Ishikawa (cell line): ENCODE measurements around the gene FAM193B.

Source experiments
- CREB1 ChIP-seq: IDR thresholded peaks from 2 replicates; pipeline ENCODE4 v1.6.1; 2012; ENCODE audit warnings: low read depth
- EP300 ChIP-seq: IDR thresholded peaks from 2 replicates; pipeline ENCODE4 v1.6.1; 2012; ENCODE audit warnings: borderline replicate concordance
- FOXM1 ChIP-seq: IDR thresholded peaks from 2 replicates; pipeline ENCODE4 v1.6.1; 2012; ENCODE audit warnings: low read depth, borderline replicate concordance
- REST ChIP-seq: IDR thresholded peaks from 2 replicates; pipeline ENCODE4 v1.6.1; 2012; ENCODE audit warnings: low read depth, mild to moderate bottlenecking
- TAF1 ChIP-seq: IDR thresholded peaks from 2 replicates; pipeline ENCODE4 v1.6.1; 2012; ENCODE audit warnings: low read depth, mild to moderate bottlenecking
- TCF12 ChIP-seq: IDR thresholded peaks from 2 replicates; pipeline ENCODE4 v1.6.1; 2012; ENCODE audit warnings: low read depth
- TEAD4 ChIP-seq: IDR thresholded peaks from 2 replicates; pipeline ENCODE4 v1.6.1; 2012
- USF1 ChIP-seq: IDR thresholded peaks from 2 replicates; pipeline ENCODE4 v1.6.1; 2012

- TF ChIP-seq USF1 (no peak), REST (no peak), TEAD4 (no peak), CREB1 (no peak), TAF1 (no peak), EP300 (no peak), TCF12 (no peak), FOXM1 (no peak)
These were observed 41.5 kb downstream of the FAM193B start for GRCh38 chr5:177512736-177513380.
